GM10847 (cell line): ENCODE data around the gene KLHL1.

Experiments
- POLR2A ChIP-seq: IDR thresholded peaks from 2 replicates; pipeline ENCODE4 v1.6.1; 2011; ENCODE audit not compliant: insufficient read length; ENCODE audit errors: extremely low read depth

KLHL1 gene

GRCh38 chr13:69690999-69691398, 417.3 kb downstream of the KLHL1 start:
- TF ChIP-seq POLR2A: no peak

GRCh38 chr13:69683921-69684686, 424.1 kb downstream of the KLHL1 start:
- TF ChIP-seq POLR2A: no peak

DNA sequence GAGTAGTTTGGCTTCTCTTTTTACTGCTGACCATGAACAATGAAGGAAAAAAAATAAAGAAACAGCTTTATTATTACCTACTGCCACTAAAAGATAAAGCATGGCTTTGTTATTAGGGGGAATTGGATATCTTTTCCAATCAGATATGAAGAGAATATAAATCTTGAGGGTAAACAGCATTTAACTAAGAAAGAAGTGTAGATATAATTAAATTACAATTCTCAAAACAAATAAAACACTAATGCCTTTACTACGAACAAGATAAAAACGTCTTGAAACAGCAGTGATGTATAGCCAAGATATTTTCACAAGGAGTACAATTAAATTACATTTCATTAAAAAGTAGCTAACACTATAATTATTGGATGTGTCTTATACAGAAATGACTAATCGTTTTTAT, 426.5 kb downstream of the KLHL1 start:
- no peak for TF ChIP-seq POLR2A

DNA sequence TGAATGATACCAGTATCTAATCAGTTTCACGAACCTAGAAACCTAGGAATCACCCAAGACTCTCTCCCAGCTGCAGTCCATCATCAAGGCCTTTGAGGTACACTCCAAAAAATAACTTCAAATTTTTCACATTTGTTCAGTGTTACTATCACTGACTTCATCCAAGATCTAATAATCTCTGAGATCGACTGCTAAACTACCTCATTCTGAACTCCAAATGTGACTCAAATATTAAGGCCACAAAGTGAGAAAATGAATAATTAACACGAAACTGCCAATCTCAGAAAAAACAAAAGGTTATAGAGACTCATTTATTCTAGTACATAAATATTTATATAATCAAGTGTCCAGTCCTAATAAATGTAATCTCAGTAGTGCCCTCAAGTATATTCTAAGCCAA, 430.9 kb downstream of the KLHL1 start:
- no peak for TF ChIP-seq POLR2A

GRCh38 chr13:69676286-69676685, 432.0 kb downstream of the KLHL1 start:
- TF ChIP-seq POLR2A: no peak

DNA sequence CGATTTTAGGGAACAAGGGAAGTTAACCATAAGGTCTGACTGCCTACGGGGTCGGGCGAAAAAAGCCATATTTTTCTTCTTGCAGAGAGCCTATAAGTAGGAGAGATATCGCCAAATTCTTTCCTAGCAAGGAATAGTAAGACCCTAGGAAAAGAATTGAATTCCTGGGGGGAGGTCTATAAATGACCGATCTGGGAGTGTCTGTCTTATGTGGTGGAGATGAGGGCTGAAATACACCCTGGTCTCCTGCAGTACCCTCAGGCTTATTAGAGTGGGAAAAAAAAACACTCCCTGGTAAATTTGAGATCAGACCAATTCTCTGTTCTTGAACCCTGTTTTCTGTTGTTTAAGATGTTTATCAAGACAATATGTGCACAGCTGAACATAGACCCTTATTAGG, 448.1 kb downstream of the KLHL1 start:
- no peak for TF ChIP-seq POLR2A

DNA sequence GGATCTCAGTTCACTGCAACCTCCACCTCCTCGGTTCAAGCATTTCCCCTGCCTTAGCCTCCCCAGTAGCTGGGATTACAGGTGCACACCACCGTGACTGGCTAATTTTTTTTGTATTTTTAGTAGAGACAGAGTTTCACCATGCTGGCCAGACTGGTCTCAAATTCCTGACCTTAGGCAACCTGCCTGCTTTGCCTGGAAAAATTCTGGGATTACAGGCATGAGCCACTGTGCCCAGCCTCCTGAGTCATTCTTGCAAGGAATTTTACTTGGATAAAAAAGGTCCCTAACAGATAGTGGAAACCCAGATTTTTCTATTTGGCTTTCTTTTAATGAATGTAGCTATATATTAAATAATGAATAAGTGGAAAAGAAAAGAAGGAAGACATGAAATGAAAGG, 450.6 kb downstream of the KLHL1 start:
- TF ChIP-seq POLR2A: no peak

- no peak for TF ChIP-seq POLR2A
These were observed 453.9 kb downstream of the KLHL1 start for GRCh38 chr13:69654392-69654791.
